Sigmoid colon (tissue), 4 donors: ENCODE measurements around the gene PLEKHG3.

ENCODE experiments used
- EP300 ChIP-seq, 4 donors: sonication (generic); formaldehyde crosslinking; IDR thresholded peaks; one replicate each; pipeline ENCODE4 v1.6.1; 2017; ENCODE audit warnings: antibody characterized with exemption in 4 of 4
- POLR2A ChIP-seq, 2 donors: fragments of 450-650 bp; IDR thresholded peaks; one replicate each; pipeline ENCODE4 v1.6.1; 2016; ENCODE audit warnings: antibody characterized with exemption in 2 of 2, mild to moderate bottlenecking in 2 of 2, moderate library complexity in 2 of 2
- POLR2AphosphoS5 ChIP-seq, 4 donors: sonication (generic); formaldehyde crosslinking; IDR thresholded peaks; one replicate each; pipeline ENCODE4 v1.6.1; 2017; ENCODE audit warnings: antibody characterized with exemption in 4 of 4
- TF ChIP-seq, protein P1 (sequence below), 4 experiments: fragments of 450-650 bp in 3 of 4; fragments of 200-600 bp in 1 of 4; IDR thresholded peaks; one replicate each; pipeline ENCODE4 v1.5.1; 2016 to 2019; ENCODE audit warnings: antibody characterized with exemption in 4 of 4, mild to moderate bottlenecking in 3 of 4, moderate library complexity in 2 of 4

DNA sequence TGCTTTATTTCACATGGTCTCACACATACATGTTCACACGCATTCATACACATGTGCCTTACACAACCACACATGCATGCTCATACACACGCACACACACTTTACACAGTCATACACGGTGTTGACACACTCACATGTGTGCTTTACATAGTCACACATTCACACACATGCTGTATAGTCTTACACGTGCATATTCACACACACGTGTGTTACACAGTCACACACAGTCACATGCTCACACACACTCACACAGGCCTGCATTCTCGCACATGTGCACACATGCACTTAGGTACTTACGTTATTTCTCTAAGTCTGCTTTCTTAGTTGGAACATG, 18.0 kb upstream of the PLEKHG3 start:
- TF ChIP-seq, protein P1, sequence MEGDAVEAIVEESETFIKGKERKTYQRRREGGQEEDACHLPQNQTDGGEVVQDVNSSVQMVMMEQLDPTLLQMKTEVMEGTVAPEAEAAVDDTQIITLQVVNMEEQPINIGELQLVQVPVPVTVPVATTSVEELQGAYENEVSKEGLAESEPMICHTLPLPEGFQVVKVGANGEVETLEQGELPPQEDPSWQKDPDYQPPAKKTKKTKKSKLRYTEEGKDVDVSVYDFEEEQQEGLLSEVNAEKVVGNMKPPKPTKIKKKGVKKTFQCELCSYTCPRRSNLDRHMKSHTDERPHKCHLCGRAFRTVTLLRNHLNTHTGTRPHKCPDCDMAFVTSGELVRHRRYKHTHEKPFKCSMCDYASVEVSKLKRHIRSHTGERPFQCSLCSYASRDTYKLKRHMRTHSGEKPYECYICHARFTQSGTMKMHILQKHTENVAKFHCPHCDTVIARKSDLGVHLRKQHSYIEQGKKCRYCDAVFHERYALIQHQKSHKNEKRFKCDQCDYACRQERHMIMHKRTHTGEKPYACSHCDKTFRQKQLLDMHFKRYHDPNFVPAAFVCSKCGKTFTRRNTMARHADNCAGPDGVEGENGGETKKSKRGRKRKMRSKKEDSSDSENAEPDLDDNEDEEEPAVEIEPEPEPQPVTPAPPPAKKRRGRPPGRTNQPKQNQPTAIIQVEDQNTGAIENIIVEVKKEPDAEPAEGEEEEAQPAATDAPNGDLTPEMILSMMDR (IDR thresholded peaks at IDR 0.05), result no peak
- TF ChIP-seq EP300 (IDR thresholded peaks at IDR 0.05) (no peak), POLR2A (IDR thresholded peaks at IDR 0.05) (no peak), POLR2AphosphoS5 (IDR thresholded peaks at IDR 0.05) (no peak)
